HG03432 (cell line): Measurements from ENCODE around the gene SLC26A6.

ENCODE experiments used
- ATAC-seq: cut with Tn5 transposase; IDR thresholded peaks from one replicate; pipeline ENCODE4 v1.9.1; 2021; ENCODE audit warnings: mild to moderate bottlenecking, moderate library complexity; ENCODE audit not compliant: unreplicated experiment

SLC26A6 gene

DNA sequence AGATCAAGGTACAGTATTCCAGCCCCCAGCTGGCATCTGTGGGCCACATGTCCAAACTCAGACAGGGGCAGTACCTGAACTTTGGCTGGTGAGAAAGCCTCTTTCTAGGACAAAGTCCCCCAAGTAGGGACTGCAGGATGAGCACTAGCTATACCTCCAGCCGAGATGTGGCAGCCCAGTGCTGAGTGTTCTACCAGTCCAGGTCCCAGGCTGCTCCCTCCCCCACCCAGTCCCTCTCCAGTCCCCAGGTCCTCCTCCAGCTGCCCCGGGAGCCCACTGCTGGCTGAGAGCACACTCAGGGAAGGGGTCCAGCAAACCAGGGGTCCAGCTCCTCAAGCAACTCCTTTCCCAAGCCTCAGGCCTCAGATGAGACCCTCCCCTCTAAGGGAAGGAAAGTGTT lies 1.5 kb downstream of the SLC26A6 start:
- no peak for ATAC-seq

DNA sequence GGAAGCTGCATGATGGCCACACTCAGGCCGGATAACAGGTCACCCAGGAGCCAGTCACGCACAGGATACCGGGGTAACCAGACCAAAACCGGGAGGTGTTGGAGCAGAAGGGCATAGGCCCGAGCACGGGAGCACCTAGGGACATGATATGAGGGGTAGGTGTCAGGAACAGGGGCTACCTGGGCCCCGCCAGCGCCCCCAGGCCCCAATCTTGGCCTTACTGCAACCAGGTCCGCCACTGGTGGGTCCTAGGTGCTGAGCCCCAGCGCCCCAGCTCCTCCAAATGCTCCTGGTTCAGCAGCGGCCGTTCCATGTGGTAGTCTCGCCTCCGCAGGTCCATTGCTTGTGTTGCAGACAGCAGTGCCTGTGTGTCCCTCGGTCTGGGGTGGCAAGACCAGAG lies 2.0 kb downstream of the SLC26A6 start:
- no peak for ATAC-seq

DNA sequence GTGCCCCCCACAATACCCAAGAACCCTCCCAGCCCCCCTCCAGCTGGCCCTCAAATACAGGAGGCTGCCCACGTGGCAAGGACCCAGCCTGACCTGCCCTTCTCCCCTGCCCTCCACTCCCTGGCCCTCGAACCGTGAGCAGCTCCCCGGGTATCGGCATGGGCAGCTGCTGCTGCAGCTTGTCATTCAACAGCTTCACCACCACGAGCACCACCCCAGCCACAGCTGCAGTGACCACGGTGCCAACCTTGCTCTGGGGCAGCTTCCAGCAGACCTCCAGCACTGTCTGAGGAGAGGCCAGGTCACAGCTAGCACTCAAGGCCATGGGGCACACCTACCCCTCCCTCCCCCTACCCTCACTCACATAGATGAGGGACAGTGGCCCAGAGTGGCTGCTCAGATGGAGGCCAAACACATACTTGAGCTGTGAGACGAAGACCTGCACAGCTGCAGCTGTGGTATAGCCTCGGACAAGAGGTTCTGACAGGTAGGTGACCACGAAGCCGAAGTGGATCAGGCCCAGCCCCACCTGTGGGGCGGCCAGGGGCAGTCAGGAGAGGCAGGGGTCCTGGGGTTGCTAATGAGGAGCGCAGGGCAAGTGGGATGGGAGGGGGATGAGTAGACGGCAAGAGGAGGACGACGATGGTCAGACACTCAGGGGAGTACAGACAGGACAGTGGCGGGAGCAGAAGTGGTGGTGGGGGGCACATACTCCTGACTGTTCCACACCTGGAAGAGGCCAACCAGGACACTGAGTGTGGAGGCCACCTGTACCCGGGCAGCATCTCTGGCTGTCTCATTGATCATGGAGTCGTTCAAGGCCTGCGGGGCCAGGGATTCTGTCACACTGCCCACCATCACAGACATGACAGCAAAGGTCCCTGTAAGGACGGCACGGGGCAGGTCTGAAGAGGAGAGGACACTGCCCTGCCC lies 3.5 kb downstream of the SLC26A6 start:
- no peak for ATAC-seq

DNA sequence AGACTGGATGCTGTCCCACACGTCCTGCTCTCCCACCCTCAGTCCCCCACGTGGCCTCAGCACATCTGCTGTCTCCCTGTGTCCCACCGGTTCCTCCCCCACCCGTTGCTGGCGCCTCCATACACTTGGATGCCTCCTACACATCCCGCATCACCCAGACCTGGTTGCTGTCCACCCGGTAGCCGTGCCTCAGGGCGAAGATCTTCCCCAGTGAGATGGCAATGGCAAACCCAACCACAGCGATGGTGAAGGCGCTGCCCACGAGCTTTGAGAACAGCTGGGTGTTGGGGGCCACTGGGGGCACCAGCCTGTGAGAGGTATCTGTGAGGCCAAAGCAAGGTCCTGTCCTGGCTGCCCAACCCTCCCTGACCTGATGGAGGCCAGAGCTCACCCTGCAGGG lies 4.4 kb downstream of the SLC26A6 start:
- ATAC-seq, result no peak

DNA sequence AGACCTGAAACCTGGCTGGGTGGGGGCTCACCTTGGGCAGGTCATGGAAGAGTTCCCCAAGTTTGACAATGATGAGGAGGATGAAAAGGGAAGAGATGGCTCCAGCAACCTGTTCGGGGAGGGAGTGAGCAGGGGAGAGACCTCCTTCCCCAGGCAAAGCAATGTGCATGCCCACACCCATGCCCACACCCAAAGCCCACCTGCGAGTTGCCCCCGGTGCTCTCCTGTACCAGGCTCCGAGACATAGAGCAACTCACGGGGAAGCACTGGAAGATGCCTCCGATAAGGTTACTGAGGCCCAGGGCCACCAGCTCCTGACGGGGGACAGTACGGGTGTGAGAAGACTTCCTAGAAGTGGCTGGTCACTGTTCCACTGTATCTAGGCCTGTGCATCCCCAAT lies 4.9 kb downstream of the SLC26A6 start:
- no peak for ATAC-seq

DNA sequence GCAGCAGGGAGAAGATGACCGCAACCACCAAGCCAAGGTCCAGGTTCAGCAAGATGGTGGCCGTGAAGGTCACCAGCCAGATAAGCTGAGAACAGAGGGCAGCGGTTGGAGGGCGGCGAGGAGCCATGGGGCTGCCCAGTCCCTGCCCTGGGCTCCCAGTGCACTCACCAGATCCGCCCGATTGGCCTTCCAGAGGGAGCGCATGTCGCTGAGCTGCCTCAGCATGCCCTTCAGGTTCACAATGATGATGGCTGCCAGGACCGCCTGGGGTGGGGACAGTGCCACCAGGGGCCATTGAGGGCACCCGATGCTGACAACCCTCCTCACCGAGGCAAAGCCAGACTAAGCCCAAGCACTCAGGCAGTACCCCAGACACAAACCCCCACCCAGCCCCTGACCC lies 5.4 kb downstream of the SLC26A6 start:
- no peak for ATAC-seq

DNA sequence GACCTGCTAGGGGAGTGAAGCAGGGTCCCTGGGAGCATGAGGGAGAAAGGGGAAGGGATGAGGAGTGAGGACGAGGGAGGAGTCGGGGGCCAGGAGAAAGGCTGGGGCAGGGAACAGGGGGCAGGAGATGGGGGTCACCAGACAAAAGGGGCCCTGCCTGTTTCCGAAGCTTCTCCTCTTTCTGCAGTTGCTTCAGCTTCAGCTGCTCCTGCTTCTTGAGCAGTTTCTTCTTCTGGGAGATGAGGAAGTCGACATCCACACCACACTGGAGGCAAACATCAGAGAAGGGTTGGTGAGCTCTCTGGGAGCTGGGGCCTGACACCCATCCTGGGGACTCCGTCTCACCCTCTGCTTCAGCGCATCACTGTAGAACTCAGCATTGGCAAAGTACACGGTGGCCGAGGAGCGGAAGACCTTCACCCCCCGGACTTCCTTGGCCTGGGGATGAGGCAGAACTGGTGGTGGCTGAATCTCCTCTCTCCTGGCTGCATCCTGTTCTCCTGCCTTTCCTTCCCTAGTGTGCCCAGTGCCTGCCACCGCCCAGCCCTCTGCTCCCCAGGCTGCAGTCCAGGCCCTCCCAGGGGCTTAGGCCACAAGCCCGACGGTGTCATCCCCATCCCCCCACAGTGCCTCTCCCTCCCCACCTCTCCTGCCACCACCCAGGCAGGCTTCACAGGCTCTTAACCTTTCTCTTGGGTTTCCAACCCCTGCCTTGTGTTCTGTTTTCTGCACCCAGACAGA lies 6.8 kb downstream of the SLC26A6 start:
- no peak for ATAC-seq

DNA sequence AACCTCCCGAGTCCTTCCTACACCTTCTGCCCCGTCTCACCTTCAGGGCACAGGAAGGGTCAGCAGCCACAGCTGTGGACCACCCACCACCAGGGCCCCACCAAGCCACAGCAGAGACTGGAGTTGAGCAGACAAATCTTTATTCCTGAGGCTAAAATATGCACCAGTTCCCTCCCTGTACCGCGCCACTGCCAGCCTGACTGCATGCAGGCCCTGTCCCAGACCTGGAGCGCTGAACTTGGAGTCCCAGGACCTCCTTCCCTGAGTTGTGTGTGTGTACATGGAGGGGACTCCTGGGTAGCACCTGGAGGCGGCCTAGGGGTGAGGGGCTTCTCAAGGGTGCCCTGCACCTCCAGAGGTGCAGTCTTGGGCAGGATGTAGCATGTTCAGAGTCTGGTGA lies 9.7 kb downstream of the SLC26A6 start:
- ATAC-seq, result no peak

DNA sequence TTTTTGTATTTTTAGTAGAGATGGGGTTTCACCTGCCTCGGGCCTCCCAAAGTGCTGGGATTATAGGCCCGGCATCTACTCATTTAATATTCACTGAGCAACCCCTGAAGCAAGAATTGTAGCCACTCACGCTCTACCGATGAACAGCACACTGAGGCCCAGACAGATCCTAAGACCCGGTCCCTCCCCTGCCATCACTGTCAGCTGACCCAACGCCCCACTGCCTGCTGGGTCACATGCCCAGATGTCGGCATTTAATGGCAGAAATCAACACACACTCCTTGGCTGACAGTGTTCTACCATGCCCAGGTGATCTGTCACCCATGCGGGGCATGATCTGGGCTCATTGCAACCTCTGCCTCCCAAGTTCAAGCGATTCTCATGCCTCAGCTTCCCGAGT lies 10.5 kb downstream of the SLC26A6 start:
- ATAC-seq, result no peak

DNA sequence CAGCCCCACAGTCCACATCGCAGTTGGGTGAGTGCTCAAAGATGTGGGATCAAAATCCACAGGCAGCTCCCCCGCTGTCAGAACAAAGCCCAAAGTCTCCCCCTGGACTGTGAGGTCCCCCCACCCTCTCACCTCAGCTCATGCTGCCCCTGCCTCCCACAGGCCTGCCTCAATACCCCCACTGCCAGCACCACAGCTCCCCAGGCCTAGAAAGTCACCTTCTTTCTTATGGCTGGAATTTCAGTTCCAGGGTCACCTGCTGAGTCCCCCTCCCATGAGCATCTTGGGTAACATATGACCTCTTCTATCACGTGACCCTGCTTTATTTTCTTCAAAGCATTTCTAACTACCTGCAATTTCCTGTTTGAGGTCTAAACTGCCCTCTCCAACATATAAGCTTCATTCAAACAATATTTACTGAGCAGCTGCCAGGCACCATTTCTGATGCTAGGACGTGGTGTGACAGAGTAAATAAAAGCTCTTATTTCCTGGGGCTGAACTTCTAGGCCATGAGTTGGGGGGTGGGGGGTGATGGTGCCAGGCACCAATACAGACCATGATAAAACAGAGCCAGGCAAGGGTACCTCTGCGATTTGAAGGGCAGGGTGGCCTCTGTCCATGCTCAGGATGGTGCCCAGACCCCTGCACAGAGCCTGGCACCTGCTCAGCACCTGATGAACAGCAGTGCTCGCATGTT lies 11.3 kb downstream of the SLC26A6 start:
- ATAC-seq, result no peak

DNA sequence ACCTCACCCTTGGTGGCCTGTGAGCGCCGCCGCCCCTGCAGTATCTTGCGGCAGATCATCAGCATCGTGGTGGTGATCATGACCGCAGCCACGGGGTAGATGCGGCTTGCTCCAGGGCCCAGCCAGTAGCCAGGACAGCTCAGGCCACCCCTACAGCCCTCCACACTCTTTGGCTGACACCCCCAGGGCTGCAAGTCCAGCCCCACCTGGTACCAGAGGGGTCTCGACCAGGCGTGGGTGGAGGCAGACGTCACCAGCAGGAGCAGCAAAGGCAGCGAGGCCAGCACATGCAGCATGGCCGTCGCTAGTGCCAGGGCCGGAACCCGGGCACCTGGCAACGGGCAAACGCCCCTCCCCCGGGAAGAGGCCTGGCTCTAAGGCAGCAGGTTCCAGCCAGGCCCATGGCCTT lies 13.8 kb downstream of the SLC26A6 start, which contains the start of gene TMEM89:
Gene TMEM89, minus strand, starts transcription at position 309 of the 409 bp plus-strand sequence. Its CDS starts 13 bp downstream, at position 296.
- ATAC-seq, result no peak

DNA sequence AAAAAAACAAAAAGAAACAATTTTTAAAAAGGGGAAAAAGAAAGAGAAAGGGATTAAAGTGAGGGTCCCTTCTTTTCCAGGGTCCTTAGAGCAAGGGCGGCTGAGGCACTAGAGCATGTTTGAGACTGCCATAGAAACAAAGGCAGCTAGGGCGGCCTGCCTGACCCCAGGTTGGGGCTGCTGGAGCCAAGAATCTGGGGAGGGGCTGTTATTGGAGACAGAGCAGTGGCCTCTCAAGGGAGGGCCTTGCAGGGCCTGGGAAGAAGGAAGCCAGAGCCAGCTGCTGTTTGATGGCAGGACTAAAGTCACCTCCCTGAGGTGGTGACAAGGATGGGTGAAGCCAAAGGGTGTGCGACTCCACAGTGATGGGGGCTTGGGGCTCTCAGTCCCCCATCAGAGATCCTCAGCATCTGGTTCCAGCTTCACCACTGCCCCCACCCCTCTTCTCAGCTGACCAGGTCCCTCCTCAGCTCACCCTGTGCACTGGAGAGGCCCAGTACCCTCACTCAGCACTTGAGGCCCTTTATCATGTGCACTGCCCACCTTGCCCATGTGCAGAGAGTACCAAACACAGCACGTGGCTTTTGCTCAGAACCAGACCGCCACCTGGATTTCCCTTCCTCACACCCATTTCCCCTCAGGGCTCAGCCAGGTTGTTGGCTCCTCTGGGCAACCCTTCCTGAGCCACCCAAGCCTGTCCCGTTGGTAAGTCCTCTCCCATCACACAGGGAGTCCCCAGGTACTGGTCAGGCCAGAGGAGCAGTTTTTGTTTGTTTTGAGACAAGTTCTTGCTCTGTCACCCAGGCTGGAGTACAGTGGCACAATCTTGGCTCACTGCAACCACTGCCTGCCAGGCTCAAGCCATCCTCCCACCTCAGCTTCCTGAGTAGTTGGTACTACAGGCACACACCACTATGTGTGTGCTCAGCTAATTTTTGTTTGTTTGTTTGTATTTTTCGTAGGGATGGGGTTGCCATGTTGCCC lies 15.4 kb downstream of the SLC26A6 start:
- ATAC-seq, result no peak

DNA sequence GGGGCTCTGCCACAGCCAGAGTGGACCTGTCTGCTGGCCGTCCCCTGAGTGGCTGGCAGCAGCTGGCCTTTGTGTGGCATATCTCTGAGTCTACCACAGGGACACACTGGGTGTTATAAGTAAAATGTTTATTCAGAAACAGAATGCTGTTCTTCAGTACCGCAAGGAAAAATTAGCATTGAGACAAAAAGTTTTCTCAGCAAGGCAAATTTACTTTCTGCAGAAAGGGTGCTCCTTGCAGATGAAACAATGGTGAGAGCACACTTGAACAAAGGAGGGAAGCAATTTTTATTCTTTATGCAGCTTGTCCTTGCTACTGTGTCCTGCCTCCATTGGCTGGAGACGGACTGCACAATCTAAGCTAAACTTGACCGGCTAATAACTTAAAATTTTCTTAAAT lies 17.7 kb downstream of the SLC26A6 start:
- no peak for ATAC-seq

DNA sequence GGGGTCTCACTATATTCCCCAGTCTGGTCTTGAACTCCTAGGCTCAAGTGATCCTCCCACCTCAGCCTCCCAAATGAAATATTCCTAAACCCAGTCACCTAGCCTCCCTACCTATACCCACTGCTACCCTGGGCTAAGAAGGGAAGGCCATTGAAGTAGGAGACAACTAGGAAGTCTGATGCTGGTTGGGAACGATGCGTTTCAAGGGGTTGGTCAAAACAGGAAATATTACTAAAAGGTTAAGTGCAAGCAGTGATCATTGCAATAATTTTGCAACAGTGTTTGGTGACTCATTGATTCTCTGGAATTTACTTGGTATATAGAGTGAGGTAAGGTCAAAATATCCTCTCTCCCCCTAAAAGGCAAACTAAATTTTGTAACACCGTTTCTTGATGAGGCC lies 21.2 kb downstream of the SLC26A6 start:
- no peak for ATAC-seq

DNA sequence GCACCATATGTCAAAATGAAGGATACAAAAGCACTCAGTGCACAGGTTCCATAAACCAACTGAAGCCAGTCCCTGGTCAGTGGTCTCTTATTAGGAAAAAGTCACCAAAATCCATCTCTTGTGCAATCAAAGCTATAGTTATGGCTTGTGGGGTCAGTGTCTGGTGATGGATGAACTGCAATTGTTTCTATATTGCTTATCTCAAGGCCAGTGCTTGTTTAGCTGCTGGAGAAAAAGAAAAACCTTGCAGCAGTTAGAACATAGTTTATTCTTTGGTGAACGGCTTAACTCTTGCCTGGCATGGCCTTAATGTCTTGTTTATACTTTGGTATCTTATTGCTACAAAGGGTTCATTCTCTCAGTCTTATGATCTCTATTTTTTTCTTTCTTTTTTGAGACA lies 23.0 kb downstream of the SLC26A6 start:
- ATAC-seq, result no peak

DNA sequence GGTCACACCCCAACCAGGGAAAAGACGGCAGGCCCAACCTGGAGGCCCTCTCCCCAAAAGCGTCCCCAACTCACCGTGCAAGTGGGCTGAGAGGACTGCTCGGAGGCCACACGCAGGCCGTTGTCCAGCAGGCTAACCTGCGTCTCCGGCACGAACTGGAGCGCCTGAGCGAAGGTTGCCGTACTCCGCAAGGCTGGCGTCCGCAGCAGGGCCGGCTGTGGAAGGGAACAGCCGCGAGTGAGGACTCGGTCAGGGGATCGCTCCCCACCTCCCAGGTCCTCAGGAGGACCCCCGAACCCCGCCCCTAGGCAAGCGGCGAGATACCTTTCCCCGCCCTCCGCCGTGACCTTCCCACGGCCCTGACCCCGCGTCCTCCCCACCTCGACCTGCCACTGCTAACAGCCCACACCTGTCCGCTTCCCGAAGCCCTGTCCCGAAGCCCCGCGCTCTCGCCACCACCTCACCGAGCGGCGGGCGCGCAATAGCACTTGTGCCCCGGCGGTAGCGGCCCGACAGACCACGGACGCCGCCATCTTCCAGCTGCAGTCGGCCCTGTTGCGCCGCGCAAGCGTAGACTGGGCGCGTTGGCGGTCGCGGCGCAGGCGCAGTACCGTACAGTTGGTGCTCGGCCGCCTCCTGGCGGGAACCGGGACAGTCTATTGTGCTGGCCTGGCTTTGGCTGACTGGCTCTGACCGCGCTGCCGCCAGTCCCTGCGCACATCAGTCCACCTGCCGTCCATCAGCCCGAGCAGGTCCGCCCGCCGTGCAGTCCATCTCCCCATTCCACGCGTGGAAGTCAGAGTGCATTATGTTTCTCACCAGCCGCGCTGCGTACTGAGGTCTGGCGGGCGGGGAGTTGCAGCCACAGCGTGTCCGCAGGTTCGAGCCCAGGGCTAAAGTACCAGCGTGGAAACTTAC lies 25.9 kb downstream of the SLC26A6 start, which contains the start of gene UQCRC1:
Gene UQCRC1, minus strand, starts transcription at position 559 of the 918 bp plus-strand sequence. Its CDS starts 26 bp downstream, at position 533.
- peak; percentile 94 for ATAC-seq

DNA sequence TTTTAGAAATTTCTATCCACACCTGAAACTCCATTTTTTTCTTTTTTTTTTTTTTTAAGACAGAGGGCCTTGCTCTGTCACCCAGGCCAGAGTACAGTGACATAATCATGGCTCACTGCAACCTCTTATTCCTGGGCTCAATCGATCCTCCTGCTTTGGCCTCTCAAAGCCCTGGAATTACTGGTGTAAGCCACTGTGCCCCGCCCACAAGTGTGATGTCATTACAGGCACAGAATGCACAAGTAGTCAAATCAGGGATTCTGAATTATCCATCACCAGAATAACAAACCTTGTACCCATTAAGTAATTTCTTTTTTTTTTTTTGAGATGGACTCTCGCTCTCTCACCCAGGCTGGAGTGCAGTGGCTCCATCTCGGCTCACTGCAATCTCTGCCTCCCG lies 27.7 kb downstream of the SLC26A6 start:
- ATAC-seq, result no peak

DNA sequence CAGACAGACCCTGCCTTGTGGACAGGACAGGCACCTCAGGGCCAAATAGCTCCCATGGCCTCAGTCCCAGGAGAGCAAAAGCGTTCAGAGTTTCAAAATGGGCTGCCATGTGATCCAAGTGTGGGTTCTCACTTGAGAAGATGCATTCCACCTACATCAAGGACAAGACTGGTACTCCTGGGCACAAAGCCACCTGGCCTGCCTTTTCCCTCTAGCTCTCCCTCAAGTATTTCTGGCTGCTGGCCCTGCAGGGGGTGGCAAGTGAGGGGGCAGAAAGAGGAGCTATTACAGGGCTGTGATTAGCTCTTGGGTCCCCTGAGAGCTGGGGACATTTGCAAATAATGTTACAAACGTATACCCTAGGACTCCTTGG lies 33.7 kb downstream of the SLC26A6 start:
- ATAC-seq, result no peak
